ENCODE data around the gene HACL1. TPM values are rescaled to one million over a fixed set of nuclear protein-coding genes. Genes with fewer than 3 reads are reported as not detected.

HACL1 gene
- total RNA-seq (2021; ENCODE audit: unreplicated experiment) (20.5 TPM), Bru-seq, nascent RNA (percentile 72 among the genes with signal in this experiment), BruChase-seq, experiment 1, labeled RNA remaining after a 6-hour chase (percentile 55 among the genes with signal in this experiment), BruChase-seq, experiment 2, labeled RNA remaining after a 2-hour chase (percentile 62 among the genes with signal in this experiment)
- polyA plus RNA-seq (2012), result 18.7 and 18.9 TPM in 2 replicates
- long read RNA-seq, transcript HACL1-201 (17 exons, 2,266 nt), result major isoform, 18 of 26 reads
- long read RNA-seq, partial matches to known transcripts, result 1 of 26 reads
- long read RNA-seq, other reads (novel, unspliced or antisense), result 5 of 26 reads

GRCh38 chr3:15601399-15602145 is at the start of gene HACL1, which contains the start of gene BTD:
TSS of gene HACL1 (minus strand) at chr3:15601569. CDS start at chr3:15601463, 106 bp downstream.
TSS of gene BTD (plus strand) at chr3:15601745. CDS start at chr3:15635440, 33,695 bp downstream.
- Histone ChIP-seq H3K9me2 (ENCODE audit: insufficient read depth) (no peaks in the 10 kb centered on the region), H4K20me1 (ENCODE audit: insufficient read depth) (no peaks in the 10 kb centered on the region), H3K79me2 (ENCODE audit: insufficient read depth, low read length) (peaks cover 17% of the 10 kb centered on the region), H2AFZ (ENCODE audit: low read depth, low read length, poor library complexity, severe bottlenecking) (peak within 1 kb of the TSS; percentile 84), H3K9ac (ENCODE audit: low read length) (peak within 1 kb of the TSS; percentile 75), H3K4me2 (ENCODE audit: low read length) (peak within 1 kb of the TSS; percentile 91), H3K4me3 (replicated peaks in 1 of 2; ENCODE audit: low read depth in 1 of 2, low read length in 2 of 2) (peak within 1 kb of the TSS; percentile 81 to 88), H3K4me1 (ENCODE audit: control insufficient read depth in 1 of 2, insufficient read depth in 2 of 2, low read length in 2 of 2) (peaks cover 6 to 18% of the 10 kb centered on the region in 2 experiments), H3K9me3 (ENCODE audit: control insufficient read depth in 1 of 2, insufficient read depth in 1 of 2, low read depth in 1 of 2, low read length in 2 of 2) (no peaks in the 10 kb centered on the region; a peak in 1 of 4 replicates), H3K27ac (ENCODE audit: low read depth, low read length) (peak within 1 kb of the TSS; percentile 70), H3K27me3 (ENCODE audit: insufficient read depth, low read length) (no peaks in the 10 kb centered on the region), H3K36me3 (ENCODE audit: control insufficient read depth in 1 of 2, insufficient read depth in 2 of 2, low read length in 2 of 2) (peaks cover 13 to 14% of the 10 kb centered on the region in 2 experiments; a peak in 3 of 4 replicates)
- no TSS peak for BruUV-seq (replicated peaks)
- RAD21 ChIA-PET (ENCODE audit: low non-redundant PET in 1 of 2, low total read pairs in 2 of 2, uncharacterized antibody in 2 of 2, unreplicated experiment in 2 of 2), result no interaction called here
- POLR2A ChIA-PET, result interaction anchor here (0.5 to 1.2 kb wide), 5 partner anchors 9 to 298 kb away, joined by 3 read pairs; no protein-coding TSS in a partner anchor
- CTCF ChIA-PET, result no interaction called here
- peak; percentile 93 for ATAC-seq
- intact Hi-C loops (cut with micrococcal nuclease), result no loop called here
- peak; percentile 98 for DNase-seq (ENCODE audit: low read depth, low spot score)
- TF ChIP-seq EZH2phosphoT487 (IDR thresholded peaks at IDR 0.05; ENCODE audit: borderline replicate concordance), result no peak
- TF ChIP-seq SIN3A (IDR thresholded peaks at IDR 0.05; ENCODE audit: low read depth), result peak; percentile 80
- TF ChIP-seq, protein P1, sequence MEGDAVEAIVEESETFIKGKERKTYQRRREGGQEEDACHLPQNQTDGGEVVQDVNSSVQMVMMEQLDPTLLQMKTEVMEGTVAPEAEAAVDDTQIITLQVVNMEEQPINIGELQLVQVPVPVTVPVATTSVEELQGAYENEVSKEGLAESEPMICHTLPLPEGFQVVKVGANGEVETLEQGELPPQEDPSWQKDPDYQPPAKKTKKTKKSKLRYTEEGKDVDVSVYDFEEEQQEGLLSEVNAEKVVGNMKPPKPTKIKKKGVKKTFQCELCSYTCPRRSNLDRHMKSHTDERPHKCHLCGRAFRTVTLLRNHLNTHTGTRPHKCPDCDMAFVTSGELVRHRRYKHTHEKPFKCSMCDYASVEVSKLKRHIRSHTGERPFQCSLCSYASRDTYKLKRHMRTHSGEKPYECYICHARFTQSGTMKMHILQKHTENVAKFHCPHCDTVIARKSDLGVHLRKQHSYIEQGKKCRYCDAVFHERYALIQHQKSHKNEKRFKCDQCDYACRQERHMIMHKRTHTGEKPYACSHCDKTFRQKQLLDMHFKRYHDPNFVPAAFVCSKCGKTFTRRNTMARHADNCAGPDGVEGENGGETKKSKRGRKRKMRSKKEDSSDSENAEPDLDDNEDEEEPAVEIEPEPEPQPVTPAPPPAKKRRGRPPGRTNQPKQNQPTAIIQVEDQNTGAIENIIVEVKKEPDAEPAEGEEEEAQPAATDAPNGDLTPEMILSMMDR (IDR thresholded peaks at IDR 0.05 in 2 of 3, conservative IDR thresholded peaks at IDR 0.05 in 1 of 3; ENCODE audit: borderline replicate concordance in 1 of 3, insufficient read depth in 1 of 3, low read depth in 2 of 3, low read length in 2 of 3), result peak in 1 of 3 experiments; percentile 29; a peak in 2 of 6 replicates
- TF ChIP-seq, protein P2, sequence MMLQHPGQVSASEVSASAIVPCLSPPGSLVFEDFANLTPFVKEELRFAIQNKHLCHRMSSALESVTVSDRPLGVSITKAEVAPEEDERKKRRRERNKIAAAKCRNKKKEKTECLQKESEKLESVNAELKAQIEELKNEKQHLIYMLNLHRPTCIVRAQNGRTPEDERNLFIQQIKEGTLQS (IDR thresholded peaks at IDR 0.05), result no peak
- peak; percentile 52; the same call in 1 of the 2 replicates for TF ChIP-seq ELF1 (IDR thresholded peaks at IDR 0.05; ENCODE audit: borderline replicate concordance, low read depth)
- TF ChIP-seq TCF7L2 (IDR thresholded peaks at IDR 0.05; ENCODE audit: borderline replicate concordance, extremely low read depth, insufficient read depth, insufficient read length), result no peak
- peak; percentile 98 for TF ChIP-seq SP1 (IDR thresholded peaks at IDR 0.05; ENCODE audit: low read depth)
- TF ChIP-seq JUND (IDR thresholded peaks at IDR 0.05), result no peak
- TF ChIP-seq RAD21 (IDR thresholded peaks at IDR 0.05; ENCODE audit: low read depth), result no peak
- peak; percentile 99 for TF ChIP-seq POLR2AphosphoS5 (IDR thresholded peaks at IDR 0.05; ENCODE audit: low read depth, low read length)
- TF ChIP-seq, protein P3, sequence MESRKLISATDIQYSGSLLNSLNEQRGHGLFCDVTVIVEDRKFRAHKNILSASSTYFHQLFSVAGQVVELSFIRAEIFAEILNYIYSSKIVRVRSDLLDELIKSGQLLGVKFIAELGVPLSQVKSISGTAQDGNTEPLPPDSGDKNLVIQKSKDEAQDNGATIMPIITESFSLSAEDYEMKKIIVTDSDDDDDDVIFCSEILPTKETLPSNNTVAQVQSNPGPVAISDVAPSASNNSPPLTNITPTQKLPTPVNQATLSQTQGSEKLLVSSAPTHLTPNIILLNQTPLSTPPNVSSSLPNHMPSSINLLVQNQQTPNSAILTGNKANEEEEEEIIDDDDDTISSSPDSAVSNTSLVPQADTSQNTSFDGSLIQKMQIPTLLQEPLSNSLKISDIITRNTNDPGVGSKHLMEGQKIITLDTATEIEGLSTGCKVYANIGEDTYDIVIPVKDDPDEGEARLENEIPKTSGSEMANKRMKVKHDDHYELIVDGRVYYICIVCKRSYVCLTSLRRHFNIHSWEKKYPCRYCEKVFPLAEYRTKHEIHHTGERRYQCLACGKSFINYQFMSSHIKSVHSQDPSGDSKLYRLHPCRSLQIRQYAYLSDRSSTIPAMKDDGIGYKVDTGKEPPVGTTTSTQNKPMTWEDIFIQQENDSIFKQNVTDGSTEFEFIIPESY (IDR thresholded peaks at IDR 0.05; ENCODE audit: extremely low read depth, insufficient replicate concordance, low read length), result peak; percentile 12
- peak; percentile 96 for TF ChIP-seq POLR2A (IDR thresholded peaks at IDR 0.05; ENCODE audit: borderline replicate concordance, extremely low read depth, insufficient read depth, insufficient read length)
- TF ChIP-seq SRF (IDR thresholded peaks at IDR 0.05; ENCODE audit: low read depth), result no peak
- TF ChIP-seq ZFX (IDR thresholded peaks at IDR 0.05), result no peak
- TF ChIP-seq, protein P4, sequence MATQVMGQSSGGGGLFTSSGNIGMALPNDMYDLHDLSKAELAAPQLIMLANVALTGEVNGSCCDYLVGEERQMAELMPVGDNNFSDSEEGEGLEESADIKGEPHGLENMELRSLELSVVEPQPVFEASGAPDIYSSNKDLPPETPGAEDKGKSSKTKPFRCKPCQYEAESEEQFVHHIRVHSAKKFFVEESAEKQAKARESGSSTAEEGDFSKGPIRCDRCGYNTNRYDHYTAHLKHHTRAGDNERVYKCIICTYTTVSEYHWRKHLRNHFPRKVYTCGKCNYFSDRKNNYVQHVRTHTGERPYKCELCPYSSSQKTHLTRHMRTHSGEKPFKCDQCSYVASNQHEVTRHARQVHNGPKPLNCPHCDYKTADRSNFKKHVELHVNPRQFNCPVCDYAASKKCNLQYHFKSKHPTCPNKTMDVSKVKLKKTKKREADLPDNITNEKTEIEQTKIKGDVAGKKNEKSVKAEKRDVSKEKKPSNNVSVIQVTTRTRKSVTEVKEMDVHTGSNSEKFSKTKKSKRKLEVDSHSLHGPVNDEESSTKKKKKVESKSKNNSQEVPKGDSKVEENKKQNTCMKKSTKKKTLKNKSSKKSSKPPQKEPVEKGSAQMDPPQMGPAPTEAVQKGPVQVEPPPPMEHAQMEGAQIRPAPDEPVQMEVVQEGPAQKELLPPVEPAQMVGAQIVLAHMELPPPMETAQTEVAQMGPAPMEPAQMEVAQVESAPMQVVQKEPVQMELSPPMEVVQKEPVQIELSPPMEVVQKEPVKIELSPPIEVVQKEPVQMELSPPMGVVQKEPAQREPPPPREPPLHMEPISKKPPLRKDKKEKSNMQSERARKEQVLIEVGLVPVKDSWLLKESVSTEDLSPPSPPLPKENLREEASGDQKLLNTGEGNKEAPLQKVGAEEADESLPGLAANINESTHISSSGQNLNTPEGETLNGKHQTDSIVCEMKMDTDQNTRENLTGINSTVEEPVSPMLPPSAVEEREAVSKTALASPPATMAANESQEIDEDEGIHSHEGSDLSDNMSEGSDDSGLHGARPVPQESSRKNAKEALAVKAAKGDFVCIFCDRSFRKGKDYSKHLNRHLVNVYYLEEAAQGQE (IDR thresholded peaks at IDR 0.05; ENCODE audit: low read depth), result no peak
- no peak for TF ChIP-seq CEBPB (IDR thresholded peaks at IDR 0.05; ENCODE audit: low read depth)
- TF ChIP-seq CBX3 (IDR thresholded peaks at IDR 0.05; ENCODE audit: low read depth), result peak; percentile 87; the same call in 1 of the 2 replicates
- no peak for TF ChIP-seq ZNF274 (IDR thresholded peaks at IDR 0.05; ENCODE audit: low read depth, low read length)
